SK-N-SH (cell line): ENCODE data around the gene PHF12.

ENCODE experiments used
- CTCF ChIP-seq: fragments of 200-600 bp; sonication (generic); IDR thresholded peaks from 2 replicates; pipeline ENCODE4 v1.6.1; 2017; ENCODE audit warnings: antibody characterized with exemption, mild to moderate bottlenecking, moderate library complexity
- EZH2phosphoT487 ChIP-seq: fragments of 200-600 bp; sonication (generic); IDR thresholded peaks from 2 replicates; pipeline ENCODE4 v1.6.1; 2017; ENCODE audit warnings: low read depth, mixed run types, mild to moderate bottlenecking, antibody characterized with exemption, moderate library complexity, borderline replicate concordance
- JUND ChIP-seq: IDR thresholded peaks from 2 replicates; pipeline ENCODE4 v1.4.0; 2012
- MAX ChIP-seq: IDR thresholded peaks from 2 replicates; pipeline ENCODE4 v1.4.0; 2012; ENCODE audit warnings: low read depth
- POLR2AphosphoS5 ChIP-seq: IDR thresholded peaks from 2 replicates; pipeline ENCODE4 v1.6.1; 2012; ENCODE audit warnings: low read depth, low read length
- RAD21 ChIP-seq: IDR thresholded peaks from 2 replicates; pipeline ENCODE4 v1.6.1; 2012; ENCODE audit warnings: mild to moderate bottlenecking, low read length
- REST ChIP-seq: IDR thresholded peaks from 2 replicates; pipeline ENCODE4 v1.6.1; 2012; ENCODE audit warnings: mild to moderate bottlenecking, low read depth, low read length, moderate library complexity
- RFX5 ChIP-seq: IDR thresholded peaks from 2 replicates; pipeline ENCODE4 v1.6.1; 2012; ENCODE audit warnings: mild to moderate bottlenecking, improper control_type of control experiment, low read length
- SIN3A ChIP-seq: IDR thresholded peaks from 2 replicates; pipeline ENCODE4 v1.6.1; 2012; ENCODE audit warnings: low read depth, mild to moderate bottlenecking, low read length, moderate library complexity, borderline replicate concordance
- TAF1 ChIP-seq: IDR thresholded peaks from 2 replicates; pipeline ENCODE4 v1.6.1; 2012; ENCODE audit warnings: low read depth, mild to moderate bottlenecking, low read length, moderate library complexity, borderline replicate concordance
- TEAD4 ChIP-seq: IDR thresholded peaks from 2 replicates; pipeline ENCODE4 v1.4.0; 2012; ENCODE audit warnings: mild to moderate bottlenecking, borderline replicate concordance; ENCODE audit not compliant: insufficient read depth
- USF1 ChIP-seq: IDR thresholded peaks from 2 replicates; pipeline ENCODE4 v1.4.0; 2012; ENCODE audit warnings: low read depth, borderline replicate concordance
- YY1 ChIP-seq: IDR thresholded peaks from 2 replicates; pipeline ENCODE4 v1.4.0; 2012; ENCODE audit warnings: low read depth, mild to moderate bottlenecking
- ZBTB33 ChIP-seq: IDR thresholded peaks from 2 replicates; pipeline ENCODE4 v1.4.0; 2012; ENCODE audit warnings: low read depth, borderline replicate concordance

GRCh38 chr17:28895794-28896447 is 55.4 kb downstream of the PHF12 start:
- TF ChIP-seq EZH2phosphoT487, result no peak
- no peak for TF ChIP-seq JUND
- TF ChIP-seq POLR2AphosphoS5, result no peak
- no peak for TF ChIP-seq CTCF
- TF ChIP-seq RAD21, result no peak
- no peak for TF ChIP-seq SIN3A
- TF ChIP-seq RFX5, result no peak
- TF ChIP-seq TAF1, result no peak
- TF ChIP-seq YY1, result no peak
- TF ChIP-seq MAX, result no peak
- TF ChIP-seq REST, result no peak
- TF ChIP-seq USF1, result no peak
- TF ChIP-seq TEAD4, result no peak
- TF ChIP-seq ZBTB33, result no peak
